IMR-90 (cell line): Measurements from ENCODE around the gene CLCNKA.
A peak's percentile ranks its signal among the peaks of the same experiment; 100 is the strongest.

Experiments
- BHLHE40 ChIP-seq: fragments of 150-350 bp; IDR thresholded peaks from 2 replicates; pipeline ENCODE4 v1.6.1; 2016; ENCODE audit warnings: mild to moderate bottlenecking, low read depth, low read length
- CEBPB ChIP-seq: IDR thresholded peaks from 2 replicates; pipeline ENCODE4 v1.6.1; 2012; ENCODE audit warnings: low read depth, low read length, improper control_type of control experiment
- MXI1 ChIP-seq: IDR thresholded peaks from 2 replicates; pipeline ENCODE4 v1.6.1; 2012; ENCODE audit warnings: low read depth, mild to moderate bottlenecking, low read length, moderate library complexity, borderline replicate concordance
- POLR2A ChIP-seq: IDR thresholded peaks from 2 replicates; pipeline ENCODE4 v1.6.1; 2012; ENCODE audit warnings: mild to moderate bottlenecking, low read depth, low read length
- SMC3 ChIP-seq: fragments of 150-350 bp; IDR thresholded peaks from 2 replicates; pipeline ENCODE4 v1.6.1; 2016; ENCODE audit warnings: low read depth, mild to moderate bottlenecking, antibody characterized with exemption, low read length, moderate library complexity
- USF2 ChIP-seq: fragments of 150-350 bp; IDR thresholded peaks from 2 replicates; pipeline ENCODE4 v1.6.1; 2017; ENCODE audit warnings: mild to moderate bottlenecking, antibody characterized with exemption, low read length, low read depth
- TF ChIP-seq, protein P1 (sequence below): conservative IDR thresholded peaks from 2 replicates; pipeline ENCODE4 v1.5.1; 2012; ENCODE audit warnings: mild to moderate bottlenecking, low read depth, low read length, improper control_type of control experiment

- TF ChIP-seq MXI1: no peak
- TF ChIP-seq, protein P1, sequence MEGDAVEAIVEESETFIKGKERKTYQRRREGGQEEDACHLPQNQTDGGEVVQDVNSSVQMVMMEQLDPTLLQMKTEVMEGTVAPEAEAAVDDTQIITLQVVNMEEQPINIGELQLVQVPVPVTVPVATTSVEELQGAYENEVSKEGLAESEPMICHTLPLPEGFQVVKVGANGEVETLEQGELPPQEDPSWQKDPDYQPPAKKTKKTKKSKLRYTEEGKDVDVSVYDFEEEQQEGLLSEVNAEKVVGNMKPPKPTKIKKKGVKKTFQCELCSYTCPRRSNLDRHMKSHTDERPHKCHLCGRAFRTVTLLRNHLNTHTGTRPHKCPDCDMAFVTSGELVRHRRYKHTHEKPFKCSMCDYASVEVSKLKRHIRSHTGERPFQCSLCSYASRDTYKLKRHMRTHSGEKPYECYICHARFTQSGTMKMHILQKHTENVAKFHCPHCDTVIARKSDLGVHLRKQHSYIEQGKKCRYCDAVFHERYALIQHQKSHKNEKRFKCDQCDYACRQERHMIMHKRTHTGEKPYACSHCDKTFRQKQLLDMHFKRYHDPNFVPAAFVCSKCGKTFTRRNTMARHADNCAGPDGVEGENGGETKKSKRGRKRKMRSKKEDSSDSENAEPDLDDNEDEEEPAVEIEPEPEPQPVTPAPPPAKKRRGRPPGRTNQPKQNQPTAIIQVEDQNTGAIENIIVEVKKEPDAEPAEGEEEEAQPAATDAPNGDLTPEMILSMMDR: peak; percentile 85
- TF ChIP-seq SMC3: peak; percentile 96
- no peak for TF ChIP-seq BHLHE40
- TF ChIP-seq POLR2A: no peak
- TF ChIP-seq USF2: no peak
- TF ChIP-seq CEBPB: no peak
These were observed 60.6 kb downstream of the CLCNKA start for GRCh38 chr1:16082283-16083038.
